SKM-1 treated with dmso at 0.1 percent for 144 hours (cell line): ENCODE results near the gene GPR143.
"Not testable (repeated sequence)": the region's sequence is repeated elsewhere in the genome, so short reads cannot be mapped to it uniquely, and the experiment has no call there.

Experiments
- DNase-seq: peaks from one replicate; lab custom pipeline; 2025; ENCODE audit not compliant: unreplicated experiment; lab: John Stamatoyannopoulos, UW

GPR143 gene

DNA sequence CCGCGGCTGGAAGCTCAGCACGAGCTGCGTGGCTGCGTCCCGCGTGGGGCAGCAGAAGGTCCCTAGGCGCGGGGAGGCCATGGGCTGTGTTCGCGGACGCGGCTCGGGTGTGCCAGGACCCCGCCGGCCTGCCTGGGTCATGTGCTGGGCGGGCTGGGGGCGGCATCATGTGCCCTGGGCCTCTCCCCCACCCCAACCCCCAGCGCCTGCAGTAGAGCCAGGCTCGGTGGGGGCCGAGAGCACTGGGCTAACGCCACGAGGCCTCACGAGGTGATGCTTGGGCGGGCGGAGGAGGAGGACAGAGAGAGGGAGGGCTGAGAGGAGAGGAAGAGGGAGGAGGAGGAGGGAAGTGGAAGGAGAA, at the start of gene GPR143:
Gene GPR143 (minus strand): TSS at position 111 of the 361 bp plus-strand sequence. CDS start 30 bp downstream, at position 81.
- no peak for DNase-seq

DNA sequence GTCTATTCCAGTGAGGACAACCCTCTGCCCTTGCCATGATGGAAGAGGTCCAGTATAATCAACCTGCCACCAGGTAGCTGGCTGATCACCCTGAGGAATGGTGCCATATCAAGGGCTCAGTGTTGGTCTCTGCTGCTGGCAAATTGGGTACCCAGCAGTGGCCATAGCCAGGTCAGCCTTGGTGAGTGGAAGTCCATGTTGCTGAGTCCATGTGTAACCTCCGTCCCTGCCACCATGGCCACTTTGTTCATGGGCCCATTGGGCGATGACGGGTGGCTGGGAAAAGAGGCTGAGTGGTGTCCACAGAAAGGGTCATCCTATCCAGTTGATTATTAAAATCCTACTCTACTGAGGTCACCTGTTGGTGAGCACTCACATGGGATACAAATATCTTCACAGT, 45.4 kb upstream of the GPR143 start:
- not testable (repeated sequence) for DNase-seq

DNA sequence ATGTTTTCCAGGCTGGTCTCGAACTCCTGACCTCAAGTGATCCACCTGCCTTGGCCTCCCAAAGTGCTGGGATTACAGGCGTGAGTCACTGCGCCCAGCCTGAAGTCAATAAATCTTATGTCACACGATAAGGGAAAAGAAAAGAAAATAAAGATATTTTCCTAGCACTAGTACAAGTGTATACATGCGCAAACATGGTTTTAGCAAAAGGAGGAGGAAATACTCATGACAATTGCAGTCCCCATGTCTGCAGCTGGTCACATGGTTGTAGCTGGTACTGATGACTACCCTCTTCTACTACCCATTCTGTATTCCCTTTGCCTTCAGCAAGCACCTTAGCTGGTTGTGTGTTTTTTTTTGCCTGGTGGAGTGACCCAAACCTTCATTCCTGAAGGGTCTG, 44.2 kb upstream of the GPR143 start:
- not testable (repeated sequence) for DNase-seq

DNA sequence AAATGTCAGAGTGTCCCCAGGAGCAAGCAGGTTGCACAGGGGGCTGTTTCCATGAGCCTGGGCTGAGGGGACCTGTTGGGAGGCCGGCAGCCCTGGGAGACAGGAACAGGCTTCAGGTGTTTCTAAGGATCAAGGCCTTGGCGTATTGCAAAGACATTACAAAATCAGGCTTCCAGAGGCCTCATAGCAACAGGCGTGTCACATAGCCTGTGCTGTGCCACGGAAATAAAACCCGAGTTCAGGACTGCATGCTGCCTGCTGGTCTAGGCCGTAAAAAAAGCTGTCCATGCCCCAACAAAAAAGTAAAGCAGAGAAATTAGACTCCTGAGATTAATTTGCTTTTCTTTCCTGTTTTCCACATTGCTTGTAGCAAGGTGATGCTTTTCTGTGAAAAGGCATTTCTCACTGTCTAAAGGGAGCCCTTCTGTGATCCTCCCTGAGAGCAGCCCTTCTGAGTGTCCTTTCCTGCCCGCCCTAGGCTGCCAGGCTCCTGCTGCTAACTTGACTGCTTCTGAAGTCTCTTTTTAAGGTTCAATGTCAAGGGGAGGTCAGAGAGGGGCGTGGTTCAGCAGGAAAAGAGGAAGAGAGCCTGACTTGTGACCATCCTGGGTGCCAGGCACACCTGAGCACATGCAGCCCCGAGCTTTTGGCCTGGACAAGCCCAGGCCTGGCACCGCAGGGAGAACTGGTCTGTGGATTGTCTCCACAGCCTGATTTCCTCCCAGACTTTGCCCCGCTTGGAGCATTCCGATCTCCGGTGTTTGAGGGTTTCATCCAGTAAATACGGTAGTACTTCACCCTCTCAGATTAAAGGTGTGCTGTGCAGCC, 41.9 kb upstream of the GPR143 start:
- no peak for DNase-seq

DNA sequence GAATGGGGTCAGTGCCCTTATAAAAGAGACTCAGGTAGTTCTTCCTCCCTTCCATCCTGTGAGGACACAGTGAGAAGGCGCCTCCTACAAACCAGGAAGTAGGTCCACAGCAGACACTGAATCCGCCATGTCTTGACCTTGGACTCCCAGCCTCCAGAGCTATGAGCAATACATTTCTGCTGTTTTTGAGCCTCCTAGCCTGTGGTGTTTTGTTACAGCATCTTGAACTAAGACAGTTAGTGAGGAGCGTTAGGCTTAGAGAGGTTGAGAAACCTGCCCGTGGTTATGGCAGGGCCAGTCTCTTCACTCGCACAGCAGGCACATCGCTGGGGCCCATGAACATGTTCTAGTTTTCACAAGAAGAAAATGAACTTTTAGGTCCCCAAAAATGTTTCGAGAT, 40.3 kb upstream of the GPR143 start:
- no peak for DNase-seq

DNA sequence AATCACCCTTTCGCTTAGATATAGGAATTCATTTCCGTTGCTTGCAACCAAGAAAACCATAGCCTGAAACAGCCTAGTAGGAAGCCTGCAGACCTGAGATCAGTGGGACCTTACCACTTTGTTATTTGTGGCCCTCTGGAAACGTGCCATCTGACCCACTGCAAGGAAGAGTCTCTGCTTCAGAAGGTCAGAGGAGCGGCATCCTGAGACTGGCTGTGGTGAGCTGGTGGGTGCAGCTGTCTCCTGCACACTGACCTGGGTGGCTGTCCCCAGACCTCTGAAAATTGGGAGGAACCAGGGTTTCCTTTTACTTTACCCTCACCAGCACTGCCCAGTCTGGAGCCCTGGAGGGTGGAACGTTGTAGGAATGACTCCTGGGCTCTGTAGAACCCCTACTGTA, 38.8 kb upstream of the GPR143 start:
- DNase-seq, result no peak

DNA sequence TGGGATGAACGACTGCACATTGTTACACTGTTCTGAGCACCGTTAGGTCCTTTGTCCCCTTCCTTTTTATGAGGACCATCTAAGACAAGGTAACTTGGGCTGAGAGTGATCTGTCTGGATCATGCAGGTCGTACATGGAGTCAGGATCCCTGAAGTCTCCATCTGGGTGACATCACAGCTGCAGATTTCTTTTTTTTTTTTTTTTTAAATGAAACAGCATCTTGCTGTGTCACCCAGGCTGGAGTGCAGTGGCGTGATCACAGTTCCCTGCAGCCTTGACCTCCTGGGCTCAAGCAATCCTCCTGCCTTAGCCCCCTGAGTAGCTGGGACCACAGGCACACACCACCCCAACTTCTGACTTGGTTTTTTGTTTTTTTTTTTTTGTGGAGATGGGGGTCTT, 37.1 kb upstream of the GPR143 start:
- no peak for DNase-seq

DNA sequence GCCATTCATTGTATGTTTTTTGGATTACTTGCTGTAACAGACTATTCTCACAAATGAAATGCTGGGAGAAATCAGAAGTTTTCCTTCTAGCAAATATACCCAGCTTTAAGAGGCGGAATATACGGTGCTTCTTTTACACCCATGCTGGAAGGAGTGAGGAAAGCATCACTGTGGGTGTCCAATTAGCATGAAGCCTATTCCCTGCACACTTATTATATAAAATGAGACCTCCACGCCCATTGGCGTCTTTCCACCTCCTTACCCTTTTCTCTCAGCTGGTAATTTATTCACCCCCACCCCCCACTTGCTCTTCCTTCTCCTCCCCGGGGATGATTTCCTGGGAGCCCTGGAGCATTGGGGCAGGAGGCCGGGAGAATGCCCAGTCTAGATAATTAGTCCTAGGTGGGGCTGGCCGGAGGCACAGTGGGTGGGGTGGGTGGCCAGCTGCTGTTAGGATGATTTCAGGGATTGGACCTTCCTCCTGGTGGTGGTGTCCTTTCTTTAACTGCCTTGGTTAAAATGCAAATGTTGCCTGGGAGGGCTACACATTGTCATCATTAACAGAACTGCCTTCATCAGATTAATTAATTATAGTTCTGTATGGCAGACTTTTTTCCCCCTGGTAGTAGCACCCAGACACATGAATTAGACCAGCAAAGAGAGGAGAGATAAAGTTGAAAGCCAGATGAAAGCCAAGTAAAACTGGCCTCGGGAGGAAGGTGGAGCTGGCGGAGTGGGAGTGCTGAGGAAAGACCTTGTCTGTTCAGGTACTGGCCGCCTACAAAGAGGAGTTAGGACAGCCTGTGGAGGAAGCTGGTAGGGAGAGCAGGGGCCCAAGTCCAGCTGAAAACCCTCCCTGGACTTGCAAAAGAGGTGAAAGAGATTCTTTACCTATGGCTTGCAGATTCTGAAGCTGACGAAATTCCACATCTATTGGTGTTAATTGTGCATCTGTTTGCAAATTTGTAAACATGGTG, 32.0 kb upstream of the GPR143 start:
- no peak for DNase-seq

DNA sequence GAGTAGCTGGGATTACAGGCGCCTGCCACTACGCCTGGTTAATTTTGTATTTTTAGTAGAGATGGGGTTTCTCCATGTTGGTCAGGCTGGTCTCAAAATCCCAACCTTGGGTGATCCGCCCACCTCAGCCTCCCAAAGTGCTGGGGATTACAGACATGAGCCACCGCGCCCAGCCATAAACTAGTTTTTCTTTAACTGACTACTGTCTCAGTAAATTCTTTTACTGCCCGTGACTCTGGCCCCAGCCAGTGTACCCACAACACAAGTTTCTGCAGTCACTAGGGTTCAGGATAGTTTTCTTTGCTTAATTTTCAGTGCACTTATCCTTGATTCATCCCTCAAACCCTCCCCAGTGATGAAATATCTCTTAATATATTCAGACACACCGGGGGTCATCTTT, 28.8 kb upstream of the GPR143 start:
- DNase-seq, result no peak

DNA sequence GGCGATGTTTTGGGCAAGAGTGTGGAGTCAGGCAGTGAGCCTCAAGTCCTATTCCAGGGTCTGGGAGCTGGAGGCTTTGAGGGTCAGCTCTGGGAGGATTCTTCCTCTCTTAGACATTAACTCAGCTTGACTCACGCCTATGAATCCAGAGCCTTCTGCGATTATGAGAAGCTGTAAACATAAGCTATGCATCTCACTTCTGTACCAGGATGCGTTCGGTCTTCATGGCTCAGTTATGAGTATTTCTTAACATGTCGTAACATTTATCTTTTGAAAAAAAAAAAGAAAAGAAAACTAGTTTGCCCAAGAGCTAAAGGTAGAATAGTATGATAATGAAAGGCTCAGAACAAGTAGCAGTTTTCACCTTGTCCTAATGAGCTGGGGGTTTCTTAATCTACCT, 25.2 kb upstream of the GPR143 start:
- DNase-seq, result no peak

DNA sequence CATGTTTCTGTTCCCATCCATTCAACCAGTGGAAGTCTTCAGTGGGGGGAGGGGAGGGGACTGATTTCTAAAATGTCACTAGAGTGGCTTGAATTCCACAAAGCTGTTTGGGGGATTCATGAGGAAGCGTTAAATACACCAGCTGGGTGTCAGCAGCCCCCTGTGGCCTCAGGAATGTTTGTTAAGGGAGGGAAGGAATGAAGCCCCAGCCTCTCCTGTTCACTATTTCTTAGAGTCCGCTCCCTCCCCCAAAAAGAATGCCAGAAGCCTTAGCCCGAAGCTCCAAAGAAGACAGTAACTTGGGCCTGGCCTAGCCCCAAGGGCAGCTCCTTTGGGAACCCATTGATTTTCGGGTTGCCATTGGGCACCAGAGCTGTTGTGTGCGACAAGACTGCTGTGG, 23.9 kb upstream of the GPR143 start:
- no peak for DNase-seq

DNA sequence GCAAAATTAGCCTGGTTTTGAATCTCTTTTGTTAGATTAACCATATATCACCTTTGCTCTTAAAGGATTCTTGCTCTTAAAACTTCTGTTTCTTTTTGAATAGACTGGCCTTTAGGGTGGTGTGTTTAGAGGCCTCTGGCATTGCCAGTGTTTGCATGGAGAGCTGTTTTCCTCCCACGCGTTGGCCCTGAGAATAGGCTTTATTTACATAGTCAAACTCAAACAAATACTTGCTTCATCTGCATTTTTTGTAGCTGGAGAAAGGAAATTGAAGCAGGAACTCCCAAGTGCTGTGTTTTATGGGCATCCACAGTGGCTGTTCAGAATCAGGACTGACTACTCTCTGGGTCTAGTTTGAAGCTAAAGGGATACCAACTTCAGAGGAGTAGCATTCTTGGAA, 23.3 kb upstream of the GPR143 start:
- no peak for DNase-seq

DNA sequence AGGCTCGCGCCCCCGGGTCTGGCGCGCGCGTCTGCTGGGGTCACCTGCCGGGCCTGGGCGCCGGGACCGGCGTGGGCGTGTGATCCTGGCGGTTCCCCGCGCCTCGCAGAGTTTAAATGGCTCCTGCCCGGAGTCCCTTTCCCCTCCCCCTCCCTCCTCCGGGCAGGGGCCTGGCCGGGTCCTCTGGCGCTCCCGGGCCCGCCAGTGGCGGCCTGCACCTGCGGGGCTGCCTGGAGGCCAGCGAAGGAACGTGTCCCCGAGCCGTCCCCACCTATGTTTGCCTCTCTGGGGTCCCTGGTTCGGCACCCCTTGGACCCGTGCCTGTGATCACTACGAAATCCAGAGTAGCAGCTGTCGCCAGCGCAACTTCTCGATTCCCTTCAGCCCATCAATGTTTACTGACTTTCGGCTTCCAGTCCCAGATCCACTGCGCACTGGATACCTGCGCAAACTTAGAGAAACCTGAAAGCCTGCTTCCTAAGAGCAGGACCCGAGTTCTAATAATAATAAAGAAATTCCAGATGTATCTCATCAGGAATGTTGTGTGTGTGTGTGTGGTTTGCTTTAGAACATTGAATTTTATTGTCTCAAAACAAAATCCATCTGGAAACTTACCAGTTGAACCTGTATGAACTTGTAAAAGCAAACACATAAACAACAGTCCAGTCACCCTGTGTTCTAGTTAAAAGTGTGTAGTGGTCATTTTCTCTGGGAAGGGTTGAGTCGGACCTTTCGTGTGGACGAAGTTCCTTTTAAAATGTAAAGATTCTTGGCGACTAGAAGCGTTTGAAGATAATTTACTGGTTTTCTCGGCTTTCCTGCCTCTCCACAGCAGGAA, 21.4 kb upstream of the GPR143 start:
- no peak for DNase-seq

DNA sequence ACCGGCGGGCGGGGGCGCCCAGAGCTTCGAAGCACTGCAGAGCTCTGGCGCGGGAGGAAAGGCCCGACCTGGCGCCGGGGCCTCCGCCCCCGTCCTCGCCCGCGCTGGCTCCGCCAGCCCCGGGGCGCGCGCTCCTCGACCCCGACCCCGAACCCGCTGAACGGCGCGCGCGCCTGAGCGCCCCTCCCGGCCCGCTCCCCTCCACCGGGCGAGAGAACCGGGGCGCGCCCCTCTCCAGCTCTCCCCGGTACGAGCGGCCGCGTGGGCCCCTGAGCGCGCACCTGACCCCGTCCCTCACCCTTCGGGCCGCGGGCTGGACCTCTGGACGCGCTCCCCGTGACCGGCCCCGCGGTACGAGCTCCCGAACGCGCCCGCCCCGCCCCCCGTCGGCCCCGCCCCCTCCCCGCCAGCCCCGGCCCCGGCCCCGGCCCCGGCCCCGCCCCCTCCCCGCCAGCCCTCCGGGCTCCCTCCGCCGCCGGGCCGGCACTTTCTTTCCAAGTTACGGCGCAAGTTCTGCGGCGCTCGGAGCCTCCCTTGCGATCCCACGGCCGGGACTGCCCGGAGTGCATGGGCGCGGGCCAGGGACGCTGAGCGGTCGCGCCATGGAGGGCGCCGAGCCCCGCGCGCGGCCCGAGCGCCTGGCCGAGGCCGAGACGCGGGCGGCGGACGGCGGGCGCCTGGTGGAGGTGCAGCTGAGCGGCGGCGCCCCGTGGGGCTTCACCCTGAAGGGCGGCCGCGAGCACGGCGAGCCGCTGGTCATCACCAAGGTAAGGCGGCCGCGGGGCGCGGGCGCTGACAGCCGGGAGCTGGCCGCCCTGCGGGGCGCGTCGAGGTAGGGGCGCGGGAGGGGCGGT, 20.5 kb upstream of the GPR143 start, which contains the start of gene SHROOM2:
Gene SHROOM2 (plus strand): TSS at position 486 of the 854 bp plus-strand sequence. CDS start 117 bp downstream, at position 603.
- DNase-seq, result no peak

DNA sequence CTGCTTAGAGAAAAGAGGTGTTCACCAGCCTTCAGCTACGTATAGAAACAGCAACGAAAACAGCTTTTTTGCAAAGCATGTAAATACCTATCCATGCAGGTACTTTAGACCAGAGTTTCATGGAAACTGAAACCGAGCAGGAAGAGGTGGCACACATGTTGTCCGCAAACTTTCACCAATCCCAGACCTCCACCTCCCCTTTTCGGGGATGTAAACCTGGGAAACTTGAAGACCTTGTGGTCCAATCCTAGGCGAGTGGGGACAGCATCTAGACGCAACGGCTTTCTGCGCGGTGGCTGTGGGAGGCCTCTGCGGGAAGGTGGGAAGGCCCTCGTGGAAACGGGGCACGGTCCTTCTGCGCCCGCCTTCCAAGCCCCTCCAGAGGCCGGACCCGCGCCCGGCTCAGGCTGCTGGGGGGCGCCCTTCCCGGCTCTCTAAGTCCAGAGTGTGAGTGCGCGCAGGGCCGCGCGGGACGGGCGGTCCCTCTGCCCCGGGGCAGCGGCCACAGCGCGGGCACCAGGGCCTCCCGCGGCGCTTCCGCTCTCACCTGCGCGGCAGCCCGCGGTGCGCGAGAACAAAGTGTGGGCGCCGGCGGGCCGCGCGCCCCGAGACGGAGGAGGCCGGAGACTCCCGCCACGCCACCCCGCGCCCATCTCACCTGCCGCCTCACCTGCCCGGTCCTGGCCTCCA, 19.8 kb upstream of the GPR143 start:
- no peak for DNase-seq

DNA sequence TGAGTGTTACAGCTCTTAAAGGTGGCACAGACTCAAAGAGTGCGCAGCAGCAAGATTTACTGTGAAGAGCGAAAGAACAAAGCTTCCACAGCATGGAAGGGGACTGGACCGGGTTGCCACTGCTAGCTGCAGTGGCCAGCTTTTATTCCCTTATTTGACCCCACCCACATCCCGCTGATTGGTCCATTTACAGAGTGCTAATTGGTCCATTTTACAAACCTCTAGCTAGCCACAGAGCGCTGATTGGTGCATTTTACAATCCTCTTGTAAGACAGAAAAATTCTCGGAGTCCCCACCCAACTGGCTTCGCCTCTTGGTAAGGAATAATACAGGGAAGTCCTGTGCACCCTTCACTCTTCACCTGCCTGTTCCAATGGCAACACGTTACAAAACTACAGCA, 18.7 kb upstream of the GPR143 start:
- no peak for DNase-seq

DNA sequence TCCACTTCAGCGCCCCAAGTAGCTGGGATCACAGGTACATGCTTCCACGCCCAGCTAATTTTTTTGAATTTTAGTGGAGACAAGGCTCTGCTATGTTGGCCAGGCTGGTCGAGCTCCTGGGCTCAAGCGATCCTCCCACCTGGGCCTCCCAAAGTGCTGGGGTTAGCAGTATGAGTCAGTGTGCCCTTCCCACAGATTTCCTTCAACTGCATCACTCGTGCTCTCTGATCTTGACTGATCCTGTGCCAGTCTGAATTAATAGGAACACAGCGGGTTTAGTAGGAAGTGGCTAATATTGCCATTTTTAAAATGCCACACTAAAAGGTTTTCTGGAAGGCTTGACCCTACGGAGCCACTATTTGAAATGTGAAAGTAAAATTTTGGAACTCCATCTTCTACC, 16.3 kb upstream of the GPR143 start:
- DNase-seq, result no peak

DNA sequence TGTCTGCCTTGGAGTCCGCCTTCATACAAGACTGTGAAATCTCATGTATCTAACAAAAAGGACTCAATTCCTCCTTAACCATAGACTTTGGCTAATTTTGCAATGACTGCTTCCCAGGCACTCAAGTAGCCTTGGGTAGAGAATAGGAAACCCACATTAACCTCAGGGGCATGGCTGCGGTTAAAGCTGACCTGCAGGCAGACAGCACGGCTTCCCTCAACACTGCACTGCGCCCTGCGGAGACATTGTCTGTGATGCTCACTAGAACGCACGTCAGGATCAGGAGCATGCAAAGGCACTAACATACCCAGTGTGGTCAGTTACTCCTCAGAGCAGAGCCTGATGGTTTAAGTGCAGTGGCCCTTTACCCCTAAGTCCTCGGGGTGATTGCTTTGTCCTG, 10.3 kb upstream of the GPR143 start:
- DNase-seq, result peak; percentile 25

DNA sequence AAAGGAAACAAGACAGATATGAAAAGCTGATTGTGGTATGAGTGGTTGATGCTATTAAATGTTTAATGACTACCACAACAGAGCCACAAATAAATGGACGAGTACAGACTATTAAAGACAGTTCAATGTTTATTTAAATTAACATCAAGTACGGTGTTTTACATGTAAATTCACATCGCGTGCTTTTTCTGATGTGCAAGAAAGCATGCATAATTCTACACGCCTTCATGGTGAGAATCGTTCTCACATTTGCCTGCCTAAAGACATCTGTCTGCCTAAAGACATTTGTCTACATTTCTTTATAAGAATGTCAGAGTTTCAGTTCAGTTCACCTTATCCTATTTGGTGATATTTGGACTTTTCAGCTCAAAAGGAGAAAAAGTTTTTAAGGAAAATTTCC, 7.3 kb upstream of the GPR143 start:
- DNase-seq, result no peak

DNA sequence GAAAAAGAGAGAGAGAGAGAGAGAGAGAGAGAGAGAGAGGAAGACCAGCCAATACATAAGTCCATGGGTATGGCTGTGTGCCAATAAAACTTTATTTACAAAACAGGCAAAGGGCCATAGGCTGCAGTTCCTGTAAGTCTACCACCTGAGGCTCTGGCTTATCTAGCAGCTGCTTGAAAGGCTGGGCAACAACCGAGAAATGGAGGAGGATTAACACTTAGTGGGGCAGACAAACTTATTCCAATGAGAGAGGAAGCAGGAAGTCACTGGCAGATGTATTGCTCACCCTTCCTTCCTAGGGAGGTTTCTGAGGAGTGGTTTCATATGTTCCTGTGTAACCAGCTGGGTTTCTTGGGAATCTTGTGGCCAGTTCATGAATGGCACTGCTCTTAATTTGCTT, 4.7 kb upstream of the GPR143 start:
- DNase-seq, result no peak
